ENCODE measurements around the gene GJC2.
"Not testable (repeated sequence)": the region's sequence is repeated elsewhere in the genome, so short reads cannot be mapped to it uniquely, and the experiment has no call there.

The GJC2 gene

DNA sequence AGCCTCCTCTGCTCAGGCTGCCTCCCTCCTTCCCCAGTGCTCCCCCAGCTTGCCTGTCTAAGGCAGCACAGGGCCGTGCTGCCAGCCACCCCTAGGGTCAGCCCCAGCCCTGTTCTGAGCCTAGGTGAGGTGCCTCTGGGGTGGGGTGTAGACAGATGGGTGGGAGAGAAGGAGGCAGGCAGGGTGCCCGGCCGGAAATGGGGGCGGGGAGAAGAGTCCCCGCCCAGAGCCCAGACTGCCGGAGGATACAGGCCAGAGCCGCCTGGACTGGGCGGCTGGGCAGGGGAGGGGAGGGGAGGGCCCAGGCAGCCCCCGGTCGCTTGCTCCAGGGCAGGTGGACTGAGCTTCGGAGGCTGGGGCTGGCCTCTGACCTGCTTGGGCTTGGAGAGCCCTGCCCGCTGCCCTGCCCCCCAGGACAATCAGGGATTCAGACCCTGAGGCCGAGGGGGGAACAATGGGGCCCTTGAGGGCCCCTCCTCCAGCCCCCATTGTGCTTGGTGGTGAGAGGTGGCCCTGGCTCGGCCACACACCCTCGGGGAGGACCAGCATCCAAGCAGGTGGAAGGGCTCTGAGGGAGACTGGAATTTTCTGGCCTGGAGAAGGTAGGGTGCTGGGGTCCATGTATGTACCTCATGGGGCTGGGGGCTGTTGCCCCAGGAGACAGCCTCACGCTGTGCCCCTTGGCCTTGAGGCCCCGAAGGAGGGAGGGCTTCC, at the start of gene GJC2:
TSS of gene GJC2 (plus strand) at position 525 of the 714 bp plus-strand sequence. CDS start 7,829 bp downstream, outside the sequence.
- no peak for DNase-seq (ENCODE audit: low read depth in 4 of 4, low spot score in 1 of 4)

DNA sequence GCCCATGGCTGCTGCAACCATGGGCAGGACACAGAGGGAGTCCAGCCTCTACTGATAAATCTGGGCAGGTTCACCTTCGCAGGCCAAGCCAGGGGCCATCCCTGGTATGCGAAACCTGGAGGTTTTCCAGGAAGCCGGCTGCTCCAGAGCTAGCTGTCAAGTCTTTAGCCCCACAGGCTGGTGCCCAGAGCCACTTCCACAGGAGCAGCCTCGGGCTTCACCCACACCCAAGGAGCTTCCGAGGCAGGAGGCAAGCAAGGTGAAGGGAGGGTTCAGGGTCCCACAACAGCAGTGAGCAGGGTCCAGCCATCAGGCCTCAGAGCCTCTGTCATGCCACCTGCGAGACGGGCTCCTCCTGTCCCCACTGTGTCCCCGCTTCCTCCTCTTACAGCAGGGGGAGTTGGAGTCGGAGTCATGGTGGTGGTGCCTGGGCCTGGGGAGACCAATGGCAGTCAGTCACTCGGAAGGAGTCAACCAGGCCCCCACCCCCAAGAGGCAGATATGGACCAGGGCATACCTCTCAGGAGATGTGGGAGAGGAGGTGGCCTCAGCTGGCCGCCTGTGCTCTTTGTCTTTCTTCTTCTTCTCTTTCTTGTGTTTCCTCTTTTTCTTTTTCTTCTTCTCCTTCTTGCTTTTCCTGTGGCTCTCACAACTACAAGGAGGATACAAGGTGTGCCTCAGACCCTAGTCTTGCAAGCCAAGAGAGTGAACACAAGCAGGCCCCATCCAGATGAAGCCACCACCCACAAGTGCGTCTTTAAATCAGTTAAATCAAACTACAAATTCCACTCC, 48.7 kb upstream of the GJC2 start:
- no peak for DNase-seq (ENCODE audit: low read depth in 4 of 4, low spot score in 1 of 4)

DNA sequence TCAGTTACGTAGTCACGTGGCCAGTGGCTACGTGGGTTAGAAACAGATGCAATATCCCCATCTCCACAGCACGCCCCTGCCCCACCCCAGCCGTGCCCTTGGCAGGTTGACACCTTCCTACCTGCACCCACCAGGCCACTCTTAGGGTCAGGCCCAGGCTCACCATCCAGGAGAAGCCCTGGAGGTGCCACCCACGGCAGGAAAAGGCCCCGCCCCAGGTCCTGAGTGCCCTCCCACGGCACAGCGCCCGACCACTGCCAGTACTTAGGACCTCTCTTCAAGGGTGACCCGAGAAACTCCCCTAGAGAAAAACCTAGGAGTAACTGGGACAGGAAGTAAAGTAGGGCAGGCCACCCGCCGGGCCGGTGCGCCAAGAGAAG, 48.1 kb upstream of the GJC2 start:
- no peak for DNase-seq (ENCODE audit: low read depth in 4 of 4, low spot score in 1 of 4)

DNA sequence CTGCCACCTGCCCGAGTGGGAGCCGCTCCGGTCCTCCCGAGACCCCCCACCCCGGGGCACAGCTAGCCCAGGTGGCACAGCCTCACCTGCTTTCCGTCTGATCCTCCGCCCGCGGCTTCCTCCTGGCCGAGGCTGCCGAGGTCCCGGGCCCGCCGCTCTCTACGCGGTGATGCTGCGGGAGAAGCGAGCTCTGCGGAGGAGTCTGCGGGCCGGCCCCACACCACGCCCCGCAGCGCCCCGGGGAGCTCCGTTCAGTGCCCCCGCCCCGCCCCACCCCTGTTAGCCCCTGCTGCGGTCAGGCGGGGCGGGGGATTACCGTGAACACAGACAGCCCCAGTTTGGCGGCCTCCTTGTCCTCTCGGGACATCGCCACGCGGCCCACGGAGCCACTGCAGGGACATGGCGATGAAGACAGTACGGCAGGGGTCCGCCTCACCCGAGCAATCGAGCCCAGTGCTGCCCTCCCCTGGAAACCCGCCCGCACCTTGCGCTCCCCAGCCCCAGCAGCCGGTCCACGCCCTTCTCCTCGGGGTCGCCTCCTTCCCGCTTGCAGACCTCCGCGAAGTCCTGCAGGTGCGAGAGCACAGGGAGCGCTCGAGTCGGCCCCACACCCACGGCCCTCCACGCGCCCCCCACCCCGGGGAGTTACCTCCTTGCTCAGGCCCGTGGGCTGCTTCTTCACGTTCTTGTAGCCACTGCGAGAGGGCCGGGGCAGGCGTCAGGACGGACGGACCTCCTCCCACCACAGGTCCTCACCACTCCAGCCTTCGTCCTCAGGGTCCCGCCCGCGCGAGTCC, 47.5 kb upstream of the GJC2 start:
- peak in 1 of 4 experiments; percentile 40 for DNase-seq (ENCODE audit: low read depth in 4 of 4, low spot score in 1 of 4)

DNA sequence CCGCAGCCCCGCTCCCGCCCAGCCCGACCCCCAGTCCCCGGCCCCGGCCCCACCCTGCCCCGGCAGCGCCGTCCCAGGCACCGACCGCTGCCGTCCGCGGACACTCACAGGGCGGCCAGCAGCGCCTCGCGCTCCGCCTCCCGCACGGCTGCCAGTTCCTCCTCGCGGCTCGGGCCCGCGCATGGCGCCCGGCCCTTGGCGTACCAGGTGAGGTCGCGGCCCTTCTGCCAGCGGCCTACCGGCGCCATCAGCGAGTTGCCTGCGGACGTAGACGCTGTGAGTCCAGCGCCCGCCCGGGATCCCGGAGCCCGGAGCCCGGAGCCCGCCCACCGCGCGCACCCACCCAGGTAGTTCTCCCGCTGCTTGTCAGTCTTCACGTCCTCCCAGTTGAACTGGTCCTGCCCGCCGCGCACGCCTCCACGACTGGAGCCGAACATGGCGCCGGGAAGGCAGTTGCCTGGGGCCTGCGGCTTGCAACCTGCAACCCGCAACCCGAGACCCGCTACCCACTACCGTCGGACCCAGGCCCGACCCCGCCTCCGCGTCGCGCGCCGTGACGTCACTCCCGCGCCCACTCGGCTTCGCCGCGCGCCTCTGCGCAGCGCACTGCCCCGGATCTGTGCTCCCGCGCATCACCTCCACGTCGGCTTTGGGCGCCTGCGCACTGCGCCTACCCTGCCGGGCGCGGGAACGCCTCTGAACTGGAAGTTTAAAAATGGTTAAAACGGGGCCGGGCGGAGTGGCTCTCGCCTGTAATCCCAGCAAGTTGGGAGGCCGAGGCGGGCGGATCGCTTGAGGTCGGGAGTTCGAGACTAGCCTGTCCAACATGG, 46.7 kb upstream of the GJC2 start, which contains the start of gene C1orf35:
TSS of gene C1orf35 (minus strand) at position 535 of the 830 bp plus-strand sequence. CDS start at position 437, 98 bp downstream.
- peak; percentile 91 to 96 (median 92) for DNase-seq (ENCODE audit: low read depth in 4 of 4, low spot score in 1 of 4)

DNA sequence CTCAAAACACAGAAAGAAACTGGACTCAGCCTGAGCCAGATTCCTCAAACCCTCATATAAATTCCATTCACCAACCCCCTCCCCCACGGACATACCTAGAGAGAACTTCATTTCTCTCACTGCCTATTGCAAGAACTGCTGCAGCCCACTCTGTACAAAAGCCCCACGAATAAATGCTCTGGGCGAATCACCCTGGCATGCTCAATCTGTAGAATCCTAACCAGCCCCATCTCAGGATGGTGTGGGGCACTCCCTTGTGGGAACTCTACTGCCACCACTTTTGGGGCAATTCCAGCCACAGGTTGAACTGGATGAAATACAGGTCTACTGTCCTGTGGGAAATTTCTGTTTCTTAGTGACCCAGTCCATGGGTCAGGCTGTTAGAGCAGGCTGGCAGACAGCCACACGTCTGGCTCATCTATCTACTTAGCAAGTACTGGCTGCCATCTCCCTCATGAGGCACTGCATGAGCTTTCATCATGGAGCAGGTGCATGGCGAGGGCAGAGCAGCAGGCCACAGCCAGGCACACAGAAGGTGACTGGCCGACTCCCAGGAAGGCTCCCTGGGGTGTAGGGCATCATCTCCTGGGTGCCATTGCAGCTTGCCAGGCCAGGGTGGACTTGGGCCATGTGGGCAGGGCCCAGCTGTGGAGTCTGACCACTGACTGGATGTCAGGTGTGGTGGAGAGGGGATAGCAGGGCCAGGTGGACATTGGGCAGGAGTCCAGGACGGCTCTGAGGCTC, 45.0 kb upstream of the GJC2 start:
- no peak for DNase-seq (ENCODE audit: low read depth in 4 of 4, low spot score in 1 of 4)

DNA sequence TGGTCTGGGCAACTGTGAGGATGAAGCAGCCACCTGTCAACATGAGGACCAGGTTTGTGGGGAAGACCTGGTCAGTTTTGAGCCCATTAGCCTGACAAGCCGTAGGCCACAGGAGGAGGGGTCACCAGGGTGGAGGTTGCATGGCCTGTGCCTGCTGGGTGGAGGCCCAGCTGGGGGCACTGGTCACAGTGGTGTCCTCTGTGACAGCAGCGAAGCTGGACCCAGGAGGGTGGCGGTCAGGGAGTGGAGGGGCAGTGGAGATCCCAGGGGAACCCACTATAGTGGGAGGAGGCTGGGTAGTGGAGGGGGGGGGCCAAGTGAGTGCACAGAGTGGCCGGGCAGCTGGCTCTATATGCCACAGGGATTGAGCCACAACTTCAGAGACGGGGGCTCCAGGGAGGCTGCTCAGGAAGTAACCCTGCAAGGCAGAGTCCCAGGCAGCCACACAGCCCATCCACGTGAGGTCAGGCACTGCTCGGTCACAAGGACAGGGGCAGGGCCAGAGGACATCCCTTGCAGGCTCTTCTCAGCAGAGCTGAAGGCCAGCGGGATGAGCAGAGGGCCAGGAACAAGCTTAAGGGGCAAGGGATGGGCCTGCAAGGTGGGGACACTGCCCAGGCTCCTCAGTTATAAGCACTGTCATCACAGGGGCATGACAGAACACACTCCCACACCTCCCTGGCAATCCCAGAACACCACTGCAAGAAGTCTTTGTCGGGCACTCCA, 44.3 kb upstream of the GJC2 start:
- DNase-seq (ENCODE audit: low read depth in 4 of 4, low spot score in 1 of 4) = no peak

DNA sequence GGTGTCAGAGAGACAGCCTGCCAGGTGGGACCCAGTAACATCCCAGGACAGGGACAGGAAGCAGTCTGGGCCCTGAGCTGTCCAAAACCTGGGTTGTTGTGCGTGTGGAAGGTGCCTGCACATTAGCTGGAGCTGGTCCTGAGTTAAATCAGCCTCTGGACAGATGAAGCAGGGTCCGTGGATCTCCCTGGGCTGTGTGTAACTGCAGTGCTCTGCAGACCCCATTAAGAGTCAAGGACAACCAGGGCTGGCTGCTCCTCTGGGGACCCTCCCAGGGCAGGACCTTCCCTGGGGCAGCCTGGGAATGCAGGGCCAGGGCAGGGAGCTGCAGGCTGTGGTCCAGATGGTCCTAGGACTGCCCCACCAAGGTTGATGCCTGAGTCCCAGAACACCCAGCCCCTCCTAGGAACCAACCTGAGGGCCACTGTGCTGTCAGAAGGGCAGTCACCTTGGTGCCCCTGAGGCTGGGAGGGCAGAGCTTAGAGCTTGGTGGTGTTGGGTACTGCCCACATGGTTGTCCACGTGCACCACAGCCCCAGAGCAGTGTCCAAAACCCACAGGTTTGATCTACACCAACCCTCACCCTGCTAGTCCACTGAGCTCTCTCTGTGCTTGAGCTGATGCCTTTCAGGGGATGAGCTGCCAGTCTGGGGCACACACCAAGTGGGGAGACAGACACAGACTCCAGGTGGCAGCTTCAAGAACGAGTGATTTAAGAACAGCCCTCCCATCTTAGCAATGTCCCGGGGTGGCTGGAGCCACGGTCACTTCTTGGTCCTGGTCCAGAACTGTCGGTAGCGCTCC, 43.5 kb upstream of the GJC2 start:
- no peak for DNase-seq (ENCODE audit: low read depth in 4 of 4, low spot score in 1 of 4)

DNA sequence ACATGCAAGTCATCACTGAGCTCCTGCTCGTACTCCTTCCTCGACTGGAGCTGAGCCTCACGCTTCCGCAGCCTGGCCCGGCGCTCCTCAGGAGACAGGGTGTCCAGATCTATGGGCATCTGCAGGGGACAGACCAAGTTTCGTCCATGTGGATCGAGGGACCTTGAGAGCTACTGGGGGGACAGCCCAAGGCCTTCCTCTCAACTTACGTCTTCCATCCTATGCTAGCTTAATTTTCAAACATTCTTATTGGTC, 43.0 kb upstream of the GJC2 start:
- no peak for DNase-seq (ENCODE audit: low read depth in 4 of 4, low spot score in 1 of 4)

DNA sequence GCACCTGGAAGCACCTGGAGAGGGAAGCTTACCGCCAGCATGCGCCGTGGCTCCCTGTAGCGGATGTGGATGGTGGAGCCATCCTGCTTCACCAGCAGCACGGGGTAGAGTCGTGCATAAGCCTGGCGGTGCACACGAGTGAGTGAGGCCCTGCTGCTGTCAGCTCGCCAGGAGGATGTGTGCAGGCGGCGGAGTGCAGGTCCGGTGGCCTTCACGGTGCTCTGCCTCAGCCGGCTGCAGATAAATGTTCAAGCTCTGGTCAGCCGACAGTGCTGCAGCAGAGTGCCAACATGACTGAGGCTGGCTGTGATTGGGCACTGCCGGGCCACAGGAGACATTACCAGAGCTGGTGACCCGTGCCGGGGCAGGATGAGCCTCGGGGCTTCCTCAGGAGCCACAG, 42.1 kb upstream of the GJC2 start:
- DNase-seq (ENCODE audit: low read depth in 4 of 4, low spot score in 1 of 4) = no peak

DNA sequence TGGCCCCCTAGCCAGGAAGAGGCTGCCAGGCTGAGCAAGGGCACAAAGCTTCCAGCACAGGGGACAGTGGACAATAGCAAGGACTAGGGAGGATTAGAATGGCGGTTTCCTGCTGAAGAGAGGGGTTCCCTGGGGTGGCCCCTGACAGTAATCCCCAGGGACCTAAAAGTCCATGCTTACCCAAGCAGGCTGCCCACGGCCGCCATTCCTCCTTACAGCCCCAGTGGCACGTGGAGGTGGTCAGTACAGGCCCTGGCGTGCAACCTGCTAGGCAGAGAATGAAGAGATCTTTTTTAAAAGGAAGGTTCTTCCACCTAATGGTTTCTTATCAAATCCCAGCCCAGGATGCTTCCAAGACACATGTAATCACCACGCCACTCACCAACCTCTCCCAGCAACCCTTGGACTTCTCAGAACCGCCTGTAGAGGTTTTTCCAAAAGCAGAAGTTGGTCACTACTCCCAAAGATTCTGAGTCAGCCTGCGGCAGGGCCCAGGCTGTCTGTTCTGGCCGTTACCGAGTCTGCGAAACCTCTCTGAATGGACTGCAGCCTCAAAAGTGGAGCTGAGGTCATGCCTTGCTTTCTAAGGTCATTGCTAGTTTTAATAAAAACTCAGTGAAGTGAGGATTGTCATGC, 41.6 kb upstream of the GJC2 start:
- DNase-seq (ENCODE audit: low read depth in 4 of 4, low spot score in 1 of 4) = no peak

DNA sequence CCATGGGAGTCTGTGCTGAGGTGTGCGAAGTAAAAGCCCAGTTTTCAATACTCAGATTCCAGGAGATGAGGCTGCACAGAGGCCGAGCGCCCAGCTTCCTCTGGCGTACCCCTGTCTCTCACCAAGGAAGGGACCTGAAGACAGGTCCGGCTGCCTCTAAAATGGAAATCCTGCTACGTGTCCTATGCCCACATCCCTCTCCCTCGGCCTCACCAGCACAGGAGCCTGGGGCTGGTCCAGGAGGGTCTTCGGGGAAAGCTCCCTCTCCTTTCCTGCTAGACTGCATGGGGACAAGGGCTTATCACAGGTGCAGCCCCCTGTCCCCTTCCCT, 41.0 kb upstream of the GJC2 start:
- no peak for DNase-seq (ENCODE audit: low read depth in 4 of 4, low spot score in 1 of 4)

DNA sequence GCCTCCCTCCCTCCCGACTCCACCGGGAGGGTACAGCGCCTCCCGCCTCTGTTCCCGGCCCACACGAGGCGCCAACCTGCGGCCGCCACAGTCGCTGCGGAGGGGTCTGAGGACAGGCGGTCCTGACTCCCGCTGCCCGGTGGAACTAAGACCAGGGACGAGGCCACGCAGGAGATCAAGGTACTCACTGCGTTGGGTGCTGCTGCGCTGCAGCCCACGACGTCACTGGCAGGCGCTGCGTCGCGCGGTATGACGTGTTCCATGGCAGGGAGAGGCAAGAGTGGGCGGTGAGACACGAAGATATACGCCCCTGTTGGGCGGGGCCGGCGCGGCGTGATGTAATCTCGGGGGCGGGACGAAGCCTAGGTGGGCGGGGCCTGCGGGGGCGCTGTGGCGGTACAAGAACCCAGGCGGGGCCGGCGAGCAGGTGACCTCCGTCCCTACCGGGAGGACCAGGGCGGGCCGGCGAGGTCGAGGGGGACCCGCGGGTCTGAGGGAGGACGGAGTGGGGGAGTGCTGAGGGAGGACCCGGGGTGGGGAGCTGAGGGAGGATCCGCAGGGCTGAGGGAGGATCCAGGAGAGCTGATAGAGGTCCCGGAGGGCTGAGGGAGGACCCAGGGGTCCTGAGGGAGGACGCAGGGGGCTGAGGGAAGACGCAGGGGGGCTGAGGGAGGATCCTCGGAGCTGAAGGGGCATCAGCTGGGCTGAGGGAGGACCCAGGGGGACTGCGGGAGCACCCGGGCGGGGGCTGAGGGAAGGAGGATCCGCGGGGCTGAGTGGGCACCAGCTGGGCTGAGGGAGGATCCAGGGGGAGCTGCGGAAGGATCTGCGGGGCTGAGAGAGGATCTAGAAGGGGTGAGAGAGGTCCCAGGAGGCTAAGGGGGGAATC, 40.4 kb upstream of the GJC2 start, which contains the start of gene MRPL55:
TSS of gene MRPL55 (minus strand) at position 227 of the 889 bp plus-strand sequence. CDS start 1,039 bp downstream, outside the sequence.
- peak; percentile 94 to 99 (median 96) for DNase-seq (ENCODE audit: low read depth in 4 of 4, low spot score in 1 of 4)

DNA sequence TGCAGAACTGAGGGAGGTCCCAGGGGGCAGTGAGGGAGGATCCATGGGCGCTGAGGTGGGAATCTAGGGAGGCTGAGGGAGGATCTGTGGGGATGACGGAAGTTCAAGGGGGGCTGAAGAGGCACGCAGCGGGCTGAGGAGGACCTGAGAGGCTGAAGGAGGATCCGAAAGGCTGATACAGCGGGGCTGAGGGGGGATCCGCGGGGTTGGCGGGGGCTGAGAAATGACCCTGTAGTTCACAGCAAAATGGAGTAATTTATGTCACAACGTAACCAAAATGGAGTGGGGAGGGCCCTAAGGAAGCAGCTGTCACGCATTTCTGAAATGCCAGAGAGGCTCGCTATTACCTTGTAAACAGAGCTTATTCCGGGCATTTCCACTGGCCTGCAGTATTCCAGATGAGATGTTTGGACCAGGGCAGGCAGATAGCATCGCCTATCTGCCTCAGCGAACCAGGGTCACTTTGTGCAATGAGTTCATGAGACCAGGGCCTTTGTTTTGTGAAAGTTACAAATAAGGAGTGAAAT, 39.7 kb upstream of the GJC2 start:
- DNase-seq (ENCODE audit: low read depth in 4 of 4, low spot score in 1 of 4) = no peak

DNA sequence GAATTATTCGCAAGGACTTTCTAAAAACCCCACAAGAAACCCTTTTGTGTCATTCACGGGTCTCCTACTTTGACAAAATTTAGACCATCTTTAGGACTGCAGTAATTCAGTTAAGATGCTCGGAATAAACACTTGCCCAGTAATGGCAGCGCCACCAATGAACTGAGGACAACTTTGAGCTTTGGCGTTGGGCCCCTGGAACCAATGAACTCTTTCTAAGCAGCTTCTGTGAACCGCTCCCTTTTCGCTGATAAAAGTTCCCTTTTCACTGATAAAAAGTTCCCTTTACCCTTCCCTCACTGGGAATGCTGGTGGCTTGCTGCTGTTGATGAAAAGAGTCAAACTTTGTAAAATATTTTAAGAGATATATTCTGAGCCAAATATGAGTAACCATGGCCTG, 39.2 kb upstream of the GJC2 start:
- DNase-seq (ENCODE audit: low read depth in 4 of 4, low spot score in 1 of 4) = no peak

DNA sequence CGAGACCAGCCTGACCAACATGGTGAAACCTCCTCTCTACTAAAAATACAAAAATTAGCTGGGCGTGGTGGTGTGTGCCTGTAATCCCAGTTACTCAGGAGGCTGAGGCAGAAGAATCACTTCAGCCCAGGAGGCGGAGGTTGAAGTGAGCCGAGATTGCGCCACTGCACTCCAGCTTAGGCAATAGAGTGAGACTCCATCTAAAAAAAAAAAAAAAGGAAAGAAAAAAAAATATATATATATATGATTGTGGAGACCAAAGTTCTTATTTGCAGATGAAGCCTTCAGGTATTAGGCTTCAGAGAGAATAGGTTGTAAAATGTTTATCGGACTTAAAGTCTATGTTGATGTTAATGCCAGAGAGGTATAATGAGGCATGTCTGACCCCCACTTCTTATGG, 38.4 kb upstream of the GJC2 start:
- not testable (repeated sequence) for DNase-seq (ENCODE audit: low read depth in 4 of 4, low spot score in 1 of 4)

DNA sequence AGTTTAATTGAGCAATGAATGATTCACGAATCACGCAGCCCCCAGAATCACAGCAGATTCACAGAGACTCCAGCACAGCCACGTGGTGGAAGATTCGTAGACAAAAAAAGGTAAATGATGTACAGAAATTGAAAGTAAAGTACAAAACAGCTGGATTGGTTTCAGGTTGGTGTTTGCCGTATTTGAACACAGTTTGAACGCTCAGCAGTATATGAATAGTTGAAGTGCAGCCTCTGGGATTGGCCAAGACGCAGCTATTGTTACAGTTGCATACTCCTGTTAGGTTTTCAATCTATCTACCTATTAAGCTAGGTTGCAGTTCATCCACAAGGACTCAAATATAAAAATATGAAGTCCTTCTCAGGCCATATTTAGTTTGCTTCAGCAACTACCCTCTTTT, 37.6 kb upstream of the GJC2 start:
- DNase-seq (ENCODE audit: low read depth in 4 of 4, low spot score in 1 of 4) = no peak
